Stimulated activated CD8-positive, alpha-beta memory T cell treated with anti-CD3 and anti-CD28 coated beads, Interleukin-7, amount 100 ng/mL, for 4 hours (primary cell): ENCODE results near the gene CA10.

Experiments
- DNase-seq, 2 donors: peaks; one replicate each; pipeline ENCODE4 v3.0.0-alpha.2; 2020; ENCODE audit warnings: low read depth in 2 of 2

Gene CA10

DNA sequence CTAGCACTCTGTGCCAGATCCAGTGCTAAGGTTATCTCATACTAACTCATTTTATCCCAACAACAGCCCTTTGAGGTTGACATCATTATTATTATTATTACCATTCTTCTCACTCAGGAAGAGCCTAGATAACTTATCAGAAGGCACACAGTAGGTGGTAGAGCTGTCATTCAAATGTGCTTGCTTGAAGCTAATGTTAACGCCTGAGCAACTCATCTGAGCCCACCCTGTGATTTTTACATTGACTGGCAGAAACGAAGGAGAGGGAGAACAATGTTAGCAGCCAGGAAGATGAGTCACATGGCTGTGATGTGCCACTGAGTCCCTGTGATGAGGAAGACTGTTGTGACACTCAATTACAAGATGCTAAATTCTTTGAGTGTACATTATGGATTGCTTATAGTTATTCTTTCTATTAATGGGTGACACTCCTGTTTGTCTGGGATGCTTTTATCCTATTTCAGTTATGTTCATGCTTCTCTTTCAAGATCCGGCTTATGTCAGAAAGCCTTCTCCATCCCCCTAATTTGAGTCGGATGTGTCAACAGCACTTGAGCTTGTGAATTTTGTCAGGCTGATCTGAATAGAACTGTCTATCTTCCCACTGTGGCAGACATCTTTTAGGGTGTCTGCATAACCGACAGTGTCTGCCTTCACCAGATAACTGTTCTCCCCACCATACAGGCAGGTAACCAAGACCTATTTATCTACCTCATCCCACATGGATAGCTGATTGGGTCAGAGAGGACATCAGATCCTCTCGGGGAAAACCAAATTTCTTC is 426.4 kb downstream of the CA10 start:
- no peak for DNase-seq

GRCh38 chr17:51730303-51731050 is 428.0 kb downstream of the CA10 start:
- DNase-seq, result no peak

- DNase-seq, result no peak
These were observed 433.3 kb downstream of the CA10 start for GRCh38 chr17:51725185-51725584.

DNA sequence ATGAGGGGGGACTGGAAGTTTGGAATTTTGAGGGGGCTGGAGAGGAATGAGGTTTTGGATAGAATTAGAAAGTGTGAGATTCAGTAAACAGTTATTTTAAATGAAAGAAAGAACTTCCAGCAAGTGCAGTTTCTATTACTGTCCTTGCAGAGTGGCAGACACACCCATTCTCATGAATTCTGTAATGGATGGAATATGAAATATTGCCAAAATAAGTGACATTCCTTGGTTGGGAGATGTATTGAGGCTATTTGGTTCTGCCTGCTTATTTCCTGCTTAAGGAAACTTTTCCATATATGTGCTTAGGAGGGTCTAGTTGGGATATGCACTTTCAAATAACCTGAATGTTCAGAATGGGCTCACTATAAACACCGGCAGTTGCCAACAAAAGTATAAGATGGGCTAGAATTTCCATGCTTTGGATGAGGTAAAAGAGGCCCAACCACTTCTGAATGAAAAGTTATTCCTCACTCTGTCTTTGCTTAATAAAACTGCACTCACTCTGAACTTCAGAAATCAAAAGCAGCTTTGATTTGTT is 434.4 kb downstream of the CA10 start:
- no peak for DNase-seq

GRCh38 chr17:51722994-51723393 is 435.5 kb downstream of the CA10 start:
- DNase-seq, result no peak

DNA sequence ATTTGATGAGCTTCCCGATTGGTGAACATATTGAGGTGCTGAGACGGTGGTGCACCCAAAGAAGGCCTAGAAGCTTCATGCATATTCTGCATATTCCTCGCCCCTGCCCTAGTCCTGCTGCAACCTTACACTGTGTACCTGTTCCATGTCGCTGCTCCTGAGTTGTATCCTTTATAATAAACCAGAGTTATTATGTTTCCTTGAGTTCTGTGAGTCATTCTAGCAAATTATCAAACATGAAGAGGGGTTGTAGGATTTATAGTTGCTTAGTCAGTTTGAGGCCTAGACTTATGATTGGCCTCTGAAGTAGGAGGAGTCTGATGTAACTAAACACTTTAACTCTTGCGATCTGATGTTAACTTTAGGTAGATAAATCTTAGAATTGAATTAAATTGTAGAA is 436.8 kb downstream of the CA10 start:
- no peak for DNase-seq

DNA sequence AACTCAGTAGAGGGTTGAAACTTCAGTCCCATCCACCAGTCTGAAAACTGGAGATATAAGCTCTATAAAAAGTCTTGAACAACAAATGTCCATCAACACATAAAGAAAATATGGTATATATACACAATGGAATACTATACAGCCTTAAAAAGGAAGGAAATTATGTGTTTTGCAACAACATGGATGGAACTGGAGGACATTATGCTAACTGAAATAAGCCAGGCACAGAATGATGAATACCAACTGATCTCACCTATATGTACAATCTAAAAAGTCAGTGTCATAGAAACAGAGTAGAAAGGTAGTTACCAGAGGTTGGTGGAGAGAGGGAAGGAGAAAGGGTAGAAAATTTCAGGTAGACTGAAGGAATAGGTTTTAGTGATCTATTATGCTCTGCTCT is 438.1 kb downstream of the CA10 start:
- DNase-seq, result no peak

GRCh38 chr17:51718983-51719382 is 439.5 kb downstream of the CA10 start:
- DNase-seq, result no peak

- no peak for DNase-seq
These were observed 446.9 kb downstream of the CA10 start for GRCh38 chr17:51711581-51711980.

DNA sequence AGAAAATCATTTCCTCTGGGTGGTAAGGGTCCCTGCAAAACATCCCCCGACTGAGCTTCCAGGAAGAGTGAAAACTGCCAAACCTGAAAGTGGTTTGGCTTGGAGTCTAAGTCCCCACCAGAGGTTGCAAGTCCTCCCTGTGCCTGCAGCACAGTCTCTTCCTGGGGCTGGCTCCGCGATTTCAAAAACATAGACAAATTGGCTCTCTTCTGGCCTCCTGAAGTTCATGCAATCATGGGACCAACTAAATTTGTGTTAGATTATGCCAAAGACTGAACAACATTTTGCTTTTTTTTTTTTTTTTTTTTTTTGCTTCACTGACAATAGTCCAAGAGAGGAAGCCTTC is 447.9 kb downstream of the CA10 start:
- DNase-seq, result no peak

DNA sequence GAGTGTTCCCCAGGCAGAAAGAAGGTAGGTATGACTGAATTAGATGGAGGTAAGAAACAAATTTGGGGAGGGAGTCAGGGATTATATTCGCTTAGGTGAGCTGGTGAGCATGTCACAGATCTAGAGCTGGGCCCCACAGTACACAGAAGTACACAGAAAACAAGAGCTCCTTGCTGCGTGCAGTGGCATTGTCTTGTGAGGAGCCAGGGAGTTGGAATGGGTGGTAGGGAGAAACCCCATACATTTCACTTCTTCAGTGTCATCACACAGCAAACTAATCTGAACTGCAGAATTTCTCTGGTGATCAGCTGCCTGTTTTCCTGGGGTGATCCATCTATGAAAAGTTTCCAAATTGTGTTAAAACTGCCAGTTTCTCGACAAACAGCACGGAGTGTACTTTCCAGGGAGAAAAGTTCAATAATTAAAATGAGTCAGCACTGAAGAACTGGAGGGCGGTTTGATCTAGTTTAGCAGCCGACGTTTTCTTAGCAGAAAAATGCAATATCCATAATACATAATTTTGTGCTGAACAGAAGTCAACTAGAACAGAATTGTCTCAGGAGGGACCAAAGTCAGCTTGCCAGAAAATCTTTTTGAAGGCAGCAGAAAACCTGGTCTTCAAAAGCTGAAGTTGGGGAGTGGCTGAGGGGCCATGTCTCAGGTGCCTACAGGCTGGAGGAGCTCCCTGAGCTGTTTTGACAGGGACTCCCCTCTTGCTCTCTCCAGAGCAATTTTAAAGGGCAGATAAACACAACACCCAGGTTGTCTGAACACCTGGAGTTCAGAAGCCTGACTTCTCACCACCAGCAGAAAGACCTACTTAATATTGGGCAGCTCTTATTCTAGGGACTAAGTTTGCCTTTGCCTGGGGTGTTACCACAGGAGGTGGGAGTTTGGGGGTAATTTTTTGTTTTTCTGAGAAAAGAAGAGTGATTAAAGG is 448.6 kb downstream of the CA10 start:
- no peak for DNase-seq

DNA sequence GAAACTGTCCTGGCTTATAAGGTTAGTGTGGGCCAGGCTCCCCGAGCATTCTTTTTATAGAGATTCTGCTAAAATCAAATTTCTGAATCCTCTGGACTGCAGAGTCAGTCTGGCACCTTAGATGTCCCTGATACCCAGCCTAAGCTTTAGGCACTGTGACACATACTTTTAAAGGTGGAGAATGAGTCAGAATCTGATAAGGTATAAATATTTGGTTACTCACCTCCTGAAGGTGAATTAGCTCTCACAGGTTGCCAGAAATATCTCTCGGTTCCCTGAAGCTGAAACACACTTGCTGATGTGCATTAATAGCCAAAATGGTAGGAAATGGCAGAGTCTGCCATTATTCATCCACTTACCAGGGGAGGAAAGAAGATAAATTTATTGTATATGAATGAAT is 451.3 kb downstream of the CA10 start:
- DNase-seq, result no peak

DNA sequence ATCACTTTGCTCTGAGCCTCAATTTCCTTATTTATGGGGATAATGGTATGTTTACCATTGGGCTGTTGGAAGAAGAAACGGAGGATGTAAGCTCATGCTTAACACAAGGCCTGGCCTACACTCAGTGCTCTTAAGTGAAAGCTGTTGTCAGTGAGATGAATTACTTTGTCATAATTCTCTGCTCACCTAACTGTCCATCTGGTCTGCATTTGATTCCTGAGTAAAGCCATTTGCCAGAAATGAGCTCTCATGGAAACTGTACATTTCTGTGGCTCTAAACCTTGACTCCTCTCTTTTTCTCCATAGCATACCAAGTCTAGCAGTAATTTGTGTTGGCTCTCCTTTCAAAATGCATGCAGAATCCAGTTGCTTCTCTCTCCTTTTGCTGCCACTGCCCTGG is 452.4 kb downstream of the CA10 start:
- no peak for DNase-seq

DNA sequence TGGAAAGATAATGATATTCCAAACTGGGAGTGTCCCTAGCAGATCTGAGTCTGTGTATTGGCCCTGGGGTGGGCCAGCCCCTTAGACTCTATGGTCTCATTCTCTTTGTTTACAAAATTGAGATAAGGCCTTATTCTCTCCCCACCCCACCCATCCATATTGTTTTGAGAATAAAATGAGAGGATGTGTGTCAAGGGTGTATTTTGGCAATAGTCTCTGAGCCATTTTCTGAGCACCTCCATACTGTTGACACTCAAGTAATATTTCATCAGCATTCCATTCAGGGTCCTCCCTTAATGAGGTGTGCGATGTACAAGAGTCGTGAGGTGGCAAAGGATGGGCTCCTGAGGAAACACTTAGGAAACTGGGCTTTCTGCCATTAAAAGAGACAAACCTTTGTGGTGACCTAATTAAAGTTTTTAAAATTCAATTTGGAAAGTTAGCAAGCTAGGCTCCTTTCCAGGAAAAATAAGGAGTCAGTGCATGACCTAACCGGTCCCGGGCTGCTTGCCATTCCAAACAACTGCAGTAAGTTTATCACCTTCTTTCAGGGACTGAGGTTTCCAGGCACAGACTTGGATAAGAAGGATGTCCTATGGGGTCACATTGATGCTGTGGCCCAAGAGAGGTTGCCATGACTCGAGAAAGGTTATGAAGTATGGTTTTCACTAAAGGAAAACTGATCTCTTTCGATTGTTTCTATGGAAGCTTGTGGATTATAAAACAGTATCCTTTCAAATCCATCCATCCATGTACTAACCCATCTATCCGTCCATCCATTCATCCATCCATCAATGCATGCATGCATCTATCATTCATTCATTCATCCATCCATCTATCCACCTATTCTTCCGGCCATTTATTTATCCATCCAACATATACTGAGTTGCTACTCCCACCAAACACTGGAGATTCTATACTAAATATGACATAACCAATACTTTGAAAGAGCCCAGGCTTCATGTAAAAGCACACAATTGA is 454.9 kb downstream of the CA10 start:
- DNase-seq, result no peak

DNA sequence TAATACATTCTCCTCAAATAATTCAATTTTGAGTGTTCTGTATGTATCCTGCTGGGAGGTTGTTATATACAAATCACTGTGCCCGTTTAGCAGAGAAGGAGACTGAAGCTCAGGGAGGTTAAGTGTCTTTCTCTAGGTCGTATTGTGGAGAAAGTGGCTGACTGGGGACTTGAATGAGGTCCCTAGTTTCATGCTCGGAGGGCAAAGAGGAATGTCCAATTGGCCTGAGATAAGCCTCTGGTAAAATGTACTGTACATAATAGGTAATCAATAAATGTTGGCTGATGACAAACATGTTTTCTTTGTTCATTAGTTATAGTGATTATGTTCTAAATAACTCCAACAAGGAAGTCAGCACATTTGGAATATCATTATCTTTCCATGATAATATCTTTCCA is 455.6 kb downstream of the CA10 start:
- DNase-seq, result no peak

DNA sequence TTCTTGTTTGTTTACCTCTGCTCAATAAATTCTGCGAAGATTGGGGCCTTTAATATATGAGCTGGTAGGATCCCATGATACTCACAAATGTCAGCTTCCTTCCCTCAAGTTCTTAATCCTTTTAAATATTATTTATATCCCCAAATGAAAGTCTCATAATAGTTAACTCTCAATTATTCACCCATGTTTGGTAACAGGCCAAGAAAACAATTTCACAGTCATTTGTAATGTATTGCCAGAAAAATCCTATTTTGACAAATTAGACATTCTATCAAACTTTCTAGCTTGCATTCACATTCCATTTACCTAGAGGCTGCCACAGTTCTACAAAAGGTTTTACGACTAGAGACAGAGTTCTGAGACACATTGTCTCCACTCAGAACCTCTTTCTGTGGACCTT is 457.0 kb downstream of the CA10 start:
- DNase-seq, result no peak

DNA sequence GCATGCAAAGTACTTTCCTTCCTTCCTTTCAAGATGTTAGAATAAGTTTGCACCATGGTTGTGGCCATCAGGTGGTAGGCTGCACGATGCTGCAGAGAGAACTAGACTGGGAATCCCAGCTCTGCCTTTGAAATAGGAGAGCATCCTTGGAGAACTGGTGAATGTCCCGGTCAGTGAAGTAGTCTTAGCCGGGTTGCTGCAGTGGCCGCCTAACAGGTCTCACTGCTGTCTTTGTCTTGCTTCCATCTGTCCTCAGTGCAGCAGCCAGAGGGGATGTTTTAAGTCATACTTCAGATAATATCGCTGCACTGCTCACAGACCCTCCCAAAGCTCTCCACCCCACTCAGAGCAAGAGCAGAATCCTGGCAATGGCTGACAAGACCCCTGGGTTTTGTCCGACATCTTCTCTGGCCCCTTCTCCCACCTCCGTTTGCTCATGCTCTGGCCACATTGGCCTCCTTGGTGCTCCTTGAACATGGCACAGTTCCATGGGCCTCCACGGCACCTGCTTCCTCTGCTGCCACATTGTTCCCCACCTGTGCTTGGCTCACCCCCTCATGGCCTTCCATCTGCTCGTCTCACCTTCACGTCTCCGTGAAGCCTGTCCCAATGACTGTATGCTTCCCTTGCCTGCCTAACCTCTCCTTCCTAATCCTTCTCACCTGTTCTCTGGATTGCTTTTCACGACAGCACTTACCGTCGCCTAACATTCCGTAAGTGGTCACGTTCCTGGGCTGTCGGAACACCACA is 458.3 kb downstream of the CA10 start:
- DNase-seq, result no peak

- DNase-seq, result no peak
These were observed 459.2 kb downstream of the CA10 start for GRCh38 chr17:51699303-51699702.

GRCh38 chr17:51692917-51693316 is 465.6 kb downstream of the CA10 start:
- no peak for DNase-seq

GRCh38 chr17:51687887-51688286 is 470.6 kb downstream of the CA10 start:
- no peak for DNase-seq
